ENCODE data around the gene COL25A1. TPM values are rescaled to one million over a fixed set of nuclear protein-coding genes. Genes with fewer than 3 reads are reported as not detected.

COL25A1 gene
- total RNA-seq, result under 1 TPM; 0.03 to 0.07 TPM

DNA sequence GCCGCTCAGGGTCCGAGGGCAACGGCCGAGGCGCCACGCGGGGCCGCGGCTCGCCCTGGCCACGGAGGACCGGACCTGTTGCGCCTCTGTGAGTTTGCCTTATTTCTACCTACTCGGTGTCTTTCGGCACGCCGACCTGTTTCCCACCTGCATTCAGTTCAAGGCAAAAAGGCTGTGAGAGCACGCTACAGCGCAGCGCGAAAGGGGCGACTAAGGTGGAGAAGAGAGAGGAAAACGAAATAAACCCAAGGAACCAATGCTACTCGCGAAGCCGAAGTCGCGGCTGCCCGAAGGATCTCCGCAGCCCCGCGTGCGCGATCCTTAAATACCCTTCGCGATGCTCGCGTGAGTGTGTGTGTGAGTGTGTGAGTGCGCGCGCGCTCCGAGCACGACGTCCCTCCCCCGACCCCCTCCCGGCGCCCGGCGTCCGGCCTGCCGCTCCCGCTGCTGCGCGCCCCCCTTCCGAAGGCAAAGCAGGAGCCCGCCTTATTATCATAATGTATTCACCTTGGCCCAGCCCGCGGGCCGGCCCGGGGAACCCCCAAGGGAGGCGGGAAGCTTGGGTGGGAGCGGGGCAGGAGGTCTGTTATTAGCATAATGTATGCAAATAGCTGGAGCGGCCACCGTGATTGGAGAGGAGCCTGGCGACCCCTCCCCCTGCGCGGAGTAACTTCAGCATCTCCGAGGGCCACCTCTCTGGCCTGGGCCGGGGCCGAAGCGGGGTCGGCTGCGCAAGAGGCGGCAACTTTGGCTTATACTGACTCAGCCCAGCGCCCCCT lies at the start of gene COL25A1:
Gene COL25A1 (minus strand): TSS at position 298 of the 779 bp plus-strand sequence.

DNA sequence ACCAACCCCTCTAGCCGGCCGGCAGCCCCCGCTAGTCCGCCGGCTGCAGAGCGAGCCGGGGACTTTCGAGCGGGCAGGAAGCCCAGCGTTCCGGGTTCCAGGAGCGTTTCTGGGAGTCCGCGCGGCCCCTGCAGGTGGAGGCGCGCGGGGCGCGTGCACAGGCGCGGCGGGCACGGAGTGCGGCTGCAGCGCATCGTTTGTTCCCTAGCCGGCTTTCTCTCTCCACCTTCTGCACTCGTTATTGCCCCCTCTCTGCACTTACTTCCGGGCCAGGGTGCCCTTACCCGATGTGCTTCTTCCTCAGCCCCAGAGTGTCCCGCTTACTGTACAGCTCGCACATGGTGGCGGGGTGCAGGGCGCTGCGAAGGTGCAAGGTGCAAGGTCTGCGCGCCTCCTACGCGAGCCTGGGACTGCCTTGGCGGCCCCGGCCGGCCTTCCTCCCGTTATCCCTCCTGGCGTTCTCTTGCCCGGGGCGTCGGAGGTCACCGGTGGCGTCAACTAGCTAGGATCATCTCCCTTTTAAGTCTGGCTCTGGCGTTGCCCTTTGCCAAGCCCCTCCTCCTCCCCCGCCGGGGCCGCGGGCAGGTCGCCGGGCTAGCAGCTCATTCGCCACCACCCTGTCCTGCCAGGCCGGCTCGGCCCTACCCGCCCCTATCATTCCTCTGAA lies 539.8 kb downstream of the COL25A1 start, which contains the start of gene ETNPPL:
Gene ETNPPL (minus strand): TSS at position 495 of the 667 bp plus-strand sequence. CDS start 155 bp downstream, at position 340.

Other genes with a start within 250 kb of the COL25A1 start
- gene SEC24B, start 131.2 kb upstream of the COL25A1 start, total RNA-seq, result 10 to 100 TPM; 25.9 to 26.9 TPM